ENCODE measurements around the gene PGLYRP4.

GRCh38 chr1:153370146-153370545 is 21.5 kb upstream of the PGLYRP4 start:
- TF ChIP-seq SETDB1 (IDR thresholded peaks at IDR 0.05; ENCODE audit: insufficient read length, low read length), result no peak
- no peak for TF ChIP-seq CTCF (tag by site-specific recombination; IDR thresholded peaks at IDR 0.05)
- TF ChIP-seq ZNF561 (tag by site-specific recombination; IDR thresholded peaks at IDR 0.05; ENCODE audit: borderline replicate concordance), result no peak
- TF ChIP-seq KLF8 (tag by site-specific recombination; IDR thresholded peaks at IDR 0.05), result no peak
- no peak for TF ChIP-seq ZNF488 (tag by site-specific recombination; IDR thresholded peaks at IDR 0.05)
- no peak for TF ChIP-seq ZNF621 (tag by site-specific recombination; IDR thresholded peaks at IDR 0.05)
- TF ChIP-seq ZNF501 (tag by site-specific recombination; IDR thresholded peaks at IDR 0.05), result no peak
- no peak for TF ChIP-seq ZBTB17 (tag by site-specific recombination; IDR thresholded peaks at IDR 0.05)
- no peak for TF ChIP-seq ZNF580 (tag by site-specific recombination; IDR thresholded peaks at IDR 0.05)
- TF ChIP-seq SP2 (tag by site-specific recombination; IDR thresholded peaks at IDR 0.05), result no peak
- TF ChIP-seq REST (tag by site-specific recombination; IDR thresholded peaks at IDR 0.05), result no peak

Data from HEK293 (cell line).